Measurements from ENCODE around the gene SALL4.

DNA sequence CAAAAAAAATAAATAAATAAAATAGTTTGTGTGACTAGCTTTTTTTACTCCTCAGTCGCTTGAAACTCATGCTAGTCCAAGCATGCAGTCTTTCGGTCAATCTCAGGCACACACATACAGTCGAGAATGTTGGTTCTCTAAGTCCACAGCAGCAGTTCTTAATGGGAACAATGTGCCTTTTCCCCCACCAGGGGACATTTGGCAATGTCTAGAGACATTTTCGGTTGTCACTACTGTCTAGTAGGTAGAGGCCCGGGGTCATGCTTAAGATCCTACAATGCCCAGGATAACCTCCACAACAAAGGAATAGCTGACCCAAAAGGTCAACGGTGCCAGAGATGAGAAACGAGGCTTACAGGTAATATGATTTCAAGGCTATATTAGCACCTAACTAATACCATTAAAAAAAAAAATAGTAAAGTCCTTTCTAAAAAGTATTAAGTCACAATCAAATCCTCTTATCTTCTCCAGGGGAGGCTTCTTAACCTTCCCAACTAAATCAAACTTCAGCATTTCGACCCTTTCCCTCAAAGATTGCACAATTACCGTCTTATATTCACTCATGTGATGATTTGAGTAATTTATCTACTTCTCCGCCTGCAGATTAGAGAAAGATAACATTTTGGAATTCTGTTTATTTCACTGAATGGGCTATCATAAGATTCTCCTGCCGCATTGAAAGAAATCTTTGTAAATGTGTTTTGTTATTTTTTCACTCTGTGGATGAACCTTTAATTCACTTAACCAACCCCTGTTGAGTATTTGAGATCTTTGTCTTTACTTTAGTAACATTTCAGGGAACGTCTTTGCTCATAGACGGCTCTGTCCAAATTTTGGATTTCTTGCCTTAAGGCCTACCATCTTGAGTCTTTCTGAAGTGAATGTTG lies 8.1 kb upstream of the SALL4 start:
- TF ChIP-seq, protein P1, sequence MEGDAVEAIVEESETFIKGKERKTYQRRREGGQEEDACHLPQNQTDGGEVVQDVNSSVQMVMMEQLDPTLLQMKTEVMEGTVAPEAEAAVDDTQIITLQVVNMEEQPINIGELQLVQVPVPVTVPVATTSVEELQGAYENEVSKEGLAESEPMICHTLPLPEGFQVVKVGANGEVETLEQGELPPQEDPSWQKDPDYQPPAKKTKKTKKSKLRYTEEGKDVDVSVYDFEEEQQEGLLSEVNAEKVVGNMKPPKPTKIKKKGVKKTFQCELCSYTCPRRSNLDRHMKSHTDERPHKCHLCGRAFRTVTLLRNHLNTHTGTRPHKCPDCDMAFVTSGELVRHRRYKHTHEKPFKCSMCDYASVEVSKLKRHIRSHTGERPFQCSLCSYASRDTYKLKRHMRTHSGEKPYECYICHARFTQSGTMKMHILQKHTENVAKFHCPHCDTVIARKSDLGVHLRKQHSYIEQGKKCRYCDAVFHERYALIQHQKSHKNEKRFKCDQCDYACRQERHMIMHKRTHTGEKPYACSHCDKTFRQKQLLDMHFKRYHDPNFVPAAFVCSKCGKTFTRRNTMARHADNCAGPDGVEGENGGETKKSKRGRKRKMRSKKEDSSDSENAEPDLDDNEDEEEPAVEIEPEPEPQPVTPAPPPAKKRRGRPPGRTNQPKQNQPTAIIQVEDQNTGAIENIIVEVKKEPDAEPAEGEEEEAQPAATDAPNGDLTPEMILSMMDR (conservative IDR thresholded peaks at IDR 0.05 in 1 of 2, IDR thresholded peaks at IDR 0.05 in 1 of 2; ENCODE audit: low read depth in 1 of 2, low read length in 2 of 2) = peak in 1 of 2 donors; percentile 17
- TF ChIP-seq EZH2 (IDR thresholded peaks at IDR 0.05; ENCODE audit: low read length, missing control alignments) = no peak
